GM19025 (cell line): Measurements from ENCODE around the gene AGAP3.

Experiments
- ATAC-seq: cut with Tn5 transposase; IDR thresholded peaks from one replicate; pipeline ENCODE4 v1.9.1; 2021; ENCODE audit warnings: mild to moderate bottlenecking, low read depth, moderate library complexity; ENCODE audit not compliant: unreplicated experiment

Gene AGAP3

DNA sequence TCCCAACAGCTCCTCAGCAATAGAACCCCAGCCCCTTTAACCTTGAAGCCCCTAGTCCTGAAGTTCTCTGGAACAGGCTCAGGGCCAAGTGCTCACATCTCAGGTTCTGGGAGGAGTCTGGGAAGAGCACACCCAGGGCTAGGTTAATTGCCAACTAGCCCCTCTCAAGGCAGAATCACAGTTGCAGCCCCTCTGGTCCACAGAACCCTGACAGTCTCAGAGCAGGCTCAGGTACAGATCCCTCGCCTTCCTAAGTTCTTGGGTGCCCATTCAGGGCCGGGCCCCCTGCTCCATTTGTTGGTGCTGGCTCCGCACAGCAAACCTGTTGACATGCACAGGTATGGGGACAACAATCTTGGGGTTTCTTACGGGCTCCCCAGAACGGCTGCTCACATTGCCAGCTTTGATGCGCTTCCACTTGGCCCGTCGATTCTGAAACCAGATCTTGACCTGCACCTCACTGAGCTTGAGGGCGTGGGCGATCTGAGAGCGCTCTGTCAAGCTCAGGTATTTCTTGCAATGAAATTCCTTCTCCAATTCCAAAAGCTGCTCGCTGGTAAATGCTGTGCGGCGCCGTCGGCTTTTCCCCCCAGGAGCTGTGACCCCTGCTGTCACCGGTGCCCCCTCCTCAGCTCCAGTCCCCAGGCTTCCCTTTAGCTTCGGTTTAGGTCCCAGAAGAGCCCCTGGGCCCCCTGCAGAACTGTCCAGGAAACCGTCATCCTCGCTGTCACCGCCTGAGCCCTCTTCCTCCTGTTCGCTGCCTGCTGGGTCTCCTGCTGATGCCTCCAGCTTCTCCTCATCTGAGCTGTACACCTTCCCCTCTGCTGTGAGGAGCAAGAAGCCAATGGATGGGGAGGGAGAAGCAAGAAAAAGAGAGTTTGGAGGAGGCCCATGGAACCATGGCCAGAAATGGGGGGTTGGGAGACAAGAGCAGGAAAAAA is 62.3 kb downstream of the AGAP3 start:
- ATAC-seq, result no peak

DNA sequence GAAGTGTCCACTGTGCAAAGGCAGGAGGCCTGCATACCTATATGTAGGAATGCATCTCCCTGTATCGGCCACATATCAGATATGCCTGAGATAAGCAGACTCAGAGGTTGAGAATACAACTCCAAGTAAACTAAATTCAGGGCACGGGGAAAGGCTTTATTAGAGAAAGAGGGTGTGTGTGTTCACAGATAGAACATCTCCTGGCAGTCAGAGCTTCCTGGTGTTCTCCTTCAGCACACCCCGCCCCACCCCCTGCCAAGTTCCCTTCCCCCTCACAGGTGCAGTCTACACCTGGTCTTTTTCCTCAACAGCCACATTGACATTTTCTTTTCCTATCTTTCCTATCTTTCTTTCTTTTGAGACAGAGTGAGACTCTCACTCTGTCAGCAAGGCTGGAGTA is 64.1 kb downstream of the AGAP3 start:
- no peak for ATAC-seq

GRCh38 chr7:151152643-151153513 is 66.6 kb downstream of the AGAP3 start:
- no peak for ATAC-seq

DNA sequence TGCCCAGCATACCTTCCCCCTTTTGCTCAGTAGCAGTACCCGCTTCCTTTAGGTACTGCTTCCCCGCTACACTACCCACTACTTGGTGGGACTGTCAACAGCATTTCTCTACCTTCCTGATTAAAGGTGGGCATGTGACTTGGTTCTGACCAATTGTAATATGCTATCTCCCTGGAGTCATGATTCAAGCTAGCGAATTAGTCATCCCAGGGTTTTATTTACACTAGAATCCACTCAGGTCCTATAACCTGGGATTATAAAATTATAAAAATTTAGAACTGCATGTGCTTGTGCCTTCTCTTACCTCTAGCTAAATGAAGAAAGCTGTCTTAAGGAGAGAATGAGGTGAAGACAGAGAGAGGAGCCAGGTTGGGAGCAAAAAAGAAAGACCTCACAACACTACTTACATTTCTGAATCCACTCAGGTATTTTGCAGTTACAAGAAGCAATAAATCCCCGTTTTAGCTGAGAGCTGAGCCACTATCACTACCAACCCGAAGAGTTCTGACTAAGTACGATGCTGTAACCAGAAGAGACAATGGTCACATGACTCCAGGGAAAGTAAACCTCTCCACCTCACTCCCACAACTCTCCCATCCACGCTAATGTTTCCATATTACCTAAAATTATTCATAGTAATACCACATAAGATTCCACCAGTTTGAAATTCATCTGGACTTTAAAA is 71.5 kb downstream of the AGAP3 start:
- ATAC-seq, result no peak

GRCh38 chr7:151161757-151162156 is 75.5 kb downstream of the AGAP3 start:
- no peak for ATAC-seq

GRCh38 chr7:151166629-151167196 is 80.4 kb downstream of the AGAP3 start:
- ATAC-seq, result no peak

GRCh38 chr7:151167197-151167961 is 81.1 kb downstream of the AGAP3 start, which contains the start of gene GBX1:
Gene GBX1 (minus strand): TSS chr7:151167694. CDS start chr7:151167548, 146 bp downstream.
- no peak for ATAC-seq

DNA sequence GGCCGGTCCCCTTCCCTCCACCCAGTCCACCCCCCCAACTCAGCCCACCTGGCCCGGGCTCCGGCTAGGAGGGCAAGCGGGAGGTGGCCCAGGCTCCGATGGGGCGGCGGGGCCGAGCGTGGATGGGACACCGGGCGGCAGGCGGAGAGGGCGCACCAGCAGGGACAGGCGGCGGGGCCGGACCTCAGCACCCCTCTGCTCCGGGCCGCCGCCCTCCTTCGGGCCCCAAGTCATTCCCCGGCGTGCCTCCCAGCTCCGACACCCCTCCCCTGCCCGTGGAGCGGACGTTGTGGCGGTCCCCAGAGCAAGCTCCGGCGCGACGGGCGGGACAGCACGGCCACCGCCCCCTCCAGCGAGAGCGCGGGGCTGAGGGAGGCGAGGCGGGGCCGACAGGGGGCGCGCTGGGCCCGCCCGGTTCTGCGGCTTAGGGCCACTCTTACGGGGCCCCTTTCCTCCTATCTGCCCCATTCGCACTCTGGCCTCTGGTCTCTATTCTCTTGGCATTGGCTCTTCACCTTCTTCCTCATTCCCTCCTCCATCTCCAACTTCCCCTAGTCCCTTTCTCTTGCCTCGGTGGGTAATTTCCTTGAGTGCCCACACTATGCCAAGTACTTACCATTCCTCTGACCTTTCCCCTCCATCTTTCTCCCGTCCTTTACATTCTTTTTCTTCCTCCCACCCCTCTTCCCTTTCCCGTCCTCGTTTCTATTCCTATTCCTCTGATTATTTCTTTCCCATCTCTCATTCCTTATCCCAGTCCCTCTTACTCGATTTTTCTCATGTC is 81.9 kb downstream of the AGAP3 start:
- no peak for ATAC-seq

DNA sequence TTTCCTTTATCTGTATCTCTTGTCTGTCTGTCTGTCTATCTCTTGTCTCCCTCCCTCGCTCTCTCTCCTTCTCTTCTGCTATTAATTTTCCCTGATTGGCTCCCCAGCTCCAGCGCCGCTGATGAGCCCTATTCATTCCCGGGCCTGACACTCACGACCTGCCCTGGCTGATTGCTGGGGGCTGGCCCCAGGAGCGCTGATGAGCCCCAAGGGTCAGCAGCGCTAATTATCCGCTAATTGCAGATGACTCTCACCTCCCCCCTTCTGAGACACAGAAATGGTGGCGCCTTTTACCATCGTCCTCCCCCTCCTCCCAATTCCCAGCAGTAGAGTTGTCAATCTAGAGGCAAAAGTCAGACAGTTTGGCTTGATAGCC is 82.5 kb downstream of the AGAP3 start:
- ATAC-seq, result no peak

DNA sequence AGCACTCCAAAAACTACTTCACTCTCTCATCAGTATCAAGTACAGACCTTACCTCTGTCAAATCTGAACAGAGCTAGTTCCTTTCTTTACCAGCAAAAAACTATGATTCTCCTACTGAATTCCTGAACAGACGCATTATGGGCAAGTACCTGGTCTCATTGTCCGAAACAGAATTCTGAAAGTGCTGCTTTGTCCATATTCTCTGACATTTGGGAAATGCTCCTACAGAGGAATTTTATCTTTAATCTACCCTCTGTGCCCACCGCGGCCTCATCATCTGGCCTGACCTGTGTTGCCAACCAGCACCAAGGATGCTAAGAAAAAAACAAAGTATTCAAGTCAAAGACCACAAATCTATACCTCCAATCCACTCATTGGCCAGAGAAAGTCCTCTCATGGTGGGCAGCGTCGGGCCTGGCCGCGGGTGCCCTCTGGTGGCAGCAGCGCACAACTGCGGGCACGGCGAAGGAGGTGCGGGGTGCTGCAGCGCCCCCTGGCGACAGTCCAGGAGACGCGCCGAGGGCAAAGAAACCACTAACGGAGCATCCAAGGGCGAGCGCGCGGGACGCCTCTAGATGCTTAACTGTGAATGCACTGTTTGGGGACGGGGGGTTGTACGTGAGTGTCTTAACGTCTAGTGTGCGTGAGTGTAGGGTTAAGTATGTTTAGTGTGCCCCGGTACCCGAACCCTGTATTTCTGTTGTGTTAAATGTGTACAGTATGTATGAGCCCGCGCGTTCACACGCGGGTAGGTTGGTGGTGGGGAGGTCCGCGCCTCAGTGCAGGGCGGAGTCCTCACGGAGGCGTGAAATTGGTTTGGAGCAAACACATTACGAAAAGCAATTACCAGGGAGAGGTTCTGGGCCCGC is 86.2 kb downstream of the AGAP3 start:
- peak; percentile 63 for ATAC-seq

DNA sequence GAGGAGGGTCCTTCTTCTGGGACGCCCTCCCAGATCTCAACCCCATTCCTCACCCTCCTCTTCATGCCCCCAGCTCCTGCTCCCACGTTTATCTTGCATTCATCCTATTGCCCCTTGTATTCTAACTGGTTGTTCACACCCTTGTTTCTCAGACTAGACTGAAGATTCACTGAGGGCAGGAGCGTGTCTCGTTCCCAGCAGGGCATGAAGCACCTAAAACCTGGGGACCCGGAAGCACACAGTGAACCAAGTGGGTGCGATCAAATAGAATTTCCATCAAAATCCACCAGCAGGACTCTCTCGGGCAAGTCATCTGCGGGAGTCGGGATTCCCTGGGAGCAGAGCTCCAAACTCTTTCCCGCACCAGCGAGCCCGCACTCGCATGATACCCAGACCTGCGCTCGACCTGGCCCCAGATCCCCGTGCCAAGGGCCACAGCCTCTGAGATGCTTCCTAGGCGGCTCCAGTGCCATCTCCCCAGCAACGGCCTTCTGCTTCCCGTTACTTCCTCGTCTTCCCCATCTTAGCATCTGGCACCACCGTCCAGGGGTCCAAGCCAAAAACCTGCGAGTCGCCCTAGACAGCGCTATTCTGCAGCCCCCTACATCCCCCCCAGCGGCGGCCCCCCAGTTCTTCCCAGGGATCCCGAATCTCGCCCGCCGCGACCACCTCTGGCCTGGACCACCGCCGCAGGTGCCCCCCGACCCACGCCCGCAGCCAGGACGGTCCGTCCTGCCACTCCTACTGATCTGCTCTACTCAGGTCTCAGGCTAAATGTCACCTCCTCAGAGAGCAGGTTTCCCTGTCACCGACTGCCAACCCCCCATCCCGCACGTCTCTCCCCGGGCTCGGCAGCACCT is 87.3 kb downstream of the AGAP3 start:
- ATAC-seq, result no peak

DNA sequence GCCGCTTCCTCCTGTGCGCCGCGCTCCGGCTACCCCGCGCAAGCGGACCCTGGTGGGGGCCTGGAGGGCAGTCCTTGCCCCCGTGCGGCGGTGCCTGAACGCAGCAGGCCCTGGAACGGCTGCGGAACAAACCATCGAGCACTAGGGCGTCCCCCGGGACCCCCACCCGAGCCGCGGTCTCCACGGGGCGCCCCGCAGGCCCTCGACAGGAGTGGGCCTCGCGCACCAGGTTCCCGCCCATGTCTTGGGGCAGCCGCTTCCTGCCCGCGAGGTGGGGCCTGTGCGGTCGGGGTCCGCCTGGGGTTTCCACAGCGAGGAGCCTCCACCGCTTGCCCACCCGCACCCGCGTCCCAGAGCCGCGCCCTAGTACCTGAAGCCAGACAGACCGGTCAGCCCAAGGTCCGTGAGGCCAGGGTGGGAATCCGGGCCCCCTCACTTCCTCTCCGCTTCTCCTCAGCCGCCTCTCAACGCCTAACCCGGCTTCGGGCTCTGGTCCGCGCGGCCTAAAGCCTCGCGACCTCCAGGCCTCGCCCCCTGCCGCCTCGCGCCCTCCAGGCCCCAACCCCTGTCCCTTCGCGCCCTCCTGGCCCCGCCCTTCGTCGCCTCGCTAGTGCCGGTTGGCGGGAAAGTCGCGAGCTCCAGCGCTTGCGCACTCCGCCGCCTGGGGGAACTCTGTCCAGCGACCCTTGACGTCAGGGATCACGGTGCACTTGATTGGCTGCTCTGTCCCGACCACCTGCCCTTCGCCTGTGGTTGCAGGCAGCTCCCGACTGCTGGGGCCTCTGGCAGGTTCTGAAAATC is 88.2 kb downstream of the AGAP3 start:
- no peak for ATAC-seq

- ATAC-seq, result no peak
Measured at GRCh38 chr7:151175047-151175792, 88.9 kb downstream of the AGAP3 start.

DNA sequence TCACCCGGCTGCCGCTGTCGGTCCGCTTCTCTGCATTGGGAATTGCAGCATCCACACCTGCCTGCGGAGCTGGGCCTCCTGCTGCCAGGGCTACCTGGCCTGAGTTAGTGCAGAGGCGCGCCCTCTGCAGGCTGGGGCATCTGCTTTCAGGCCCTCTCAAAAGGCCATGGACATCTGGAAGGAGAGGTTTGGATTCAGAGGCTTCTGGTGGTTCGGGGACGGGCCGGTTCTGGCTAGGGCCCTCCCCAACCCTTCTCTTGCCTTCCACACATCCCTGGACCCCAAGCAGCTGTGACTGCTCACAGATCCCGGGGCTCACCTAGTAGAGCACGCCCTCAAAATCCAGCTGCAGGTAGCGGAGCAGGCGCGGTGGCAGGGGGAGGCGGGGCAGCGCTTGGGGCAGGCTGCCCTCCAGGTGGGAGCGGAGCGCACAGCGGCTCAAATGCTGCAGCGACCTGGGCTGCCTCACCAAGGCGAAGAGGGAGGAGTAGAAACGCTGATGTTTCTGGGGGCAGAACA is 89.6 kb downstream of the AGAP3 start:
- ATAC-seq, result no peak

GRCh38 chr7:151176401-151176800 is 90.1 kb downstream of the AGAP3 start:
- ATAC-seq, result no peak
